MG63 (cell line): Measurements from ENCODE around the gene NEO1. TPM values are rescaled to one million over a fixed set of nuclear protein-coding genes. Genes with fewer than 3 reads are reported as not detected.

Experiments
- DNase-seq: peaks from one replicate; pipeline ENCODE4 v3.0.0-alpha.2; 2020
- H3K27me3 ChIP-seq: fragments of 250-450 bp; sonication (Bioruptor Pico); 2 replicates; pipeline ENCODE4 v1.5.1; 2020; ENCODE audit warnings: mild to moderate bottlenecking, moderate library complexity
- H3K36me3 ChIP-seq: fragments of 250-450 bp; sonication (Bioruptor Pico); 2 replicates; pipeline ENCODE4 v1.5.1; 2020; ENCODE audit warnings: mild to moderate bottlenecking, moderate library complexity
- H3K4me3 ChIP-seq: fragments of 250-450 bp; sonication (Bioruptor Pico); 2 replicates; pipeline ENCODE4 v1.5.1; 2020; ENCODE audit warnings: mild to moderate bottlenecking, moderate library complexity
- H3K9me3 ChIP-seq: fragments of 250-450 bp; sonication (Bioruptor Pico); 2 replicates; pipeline ENCODE4 v1.5.1; 2020; ENCODE audit warnings: mild to moderate bottlenecking, moderate library complexity
- total RNA-seq: library from RNA; depleted of rRNA; stranded (reverse); fragments of >200 nt; shearing (Covaris generic); gene quantifications from 2 replicates; pipeline ENCODE4 v1.2.3, GENCODE V29; 2014; ENCODE audit warnings: low replicate concordance; rRNA removed

NEO1 gene, protein sequence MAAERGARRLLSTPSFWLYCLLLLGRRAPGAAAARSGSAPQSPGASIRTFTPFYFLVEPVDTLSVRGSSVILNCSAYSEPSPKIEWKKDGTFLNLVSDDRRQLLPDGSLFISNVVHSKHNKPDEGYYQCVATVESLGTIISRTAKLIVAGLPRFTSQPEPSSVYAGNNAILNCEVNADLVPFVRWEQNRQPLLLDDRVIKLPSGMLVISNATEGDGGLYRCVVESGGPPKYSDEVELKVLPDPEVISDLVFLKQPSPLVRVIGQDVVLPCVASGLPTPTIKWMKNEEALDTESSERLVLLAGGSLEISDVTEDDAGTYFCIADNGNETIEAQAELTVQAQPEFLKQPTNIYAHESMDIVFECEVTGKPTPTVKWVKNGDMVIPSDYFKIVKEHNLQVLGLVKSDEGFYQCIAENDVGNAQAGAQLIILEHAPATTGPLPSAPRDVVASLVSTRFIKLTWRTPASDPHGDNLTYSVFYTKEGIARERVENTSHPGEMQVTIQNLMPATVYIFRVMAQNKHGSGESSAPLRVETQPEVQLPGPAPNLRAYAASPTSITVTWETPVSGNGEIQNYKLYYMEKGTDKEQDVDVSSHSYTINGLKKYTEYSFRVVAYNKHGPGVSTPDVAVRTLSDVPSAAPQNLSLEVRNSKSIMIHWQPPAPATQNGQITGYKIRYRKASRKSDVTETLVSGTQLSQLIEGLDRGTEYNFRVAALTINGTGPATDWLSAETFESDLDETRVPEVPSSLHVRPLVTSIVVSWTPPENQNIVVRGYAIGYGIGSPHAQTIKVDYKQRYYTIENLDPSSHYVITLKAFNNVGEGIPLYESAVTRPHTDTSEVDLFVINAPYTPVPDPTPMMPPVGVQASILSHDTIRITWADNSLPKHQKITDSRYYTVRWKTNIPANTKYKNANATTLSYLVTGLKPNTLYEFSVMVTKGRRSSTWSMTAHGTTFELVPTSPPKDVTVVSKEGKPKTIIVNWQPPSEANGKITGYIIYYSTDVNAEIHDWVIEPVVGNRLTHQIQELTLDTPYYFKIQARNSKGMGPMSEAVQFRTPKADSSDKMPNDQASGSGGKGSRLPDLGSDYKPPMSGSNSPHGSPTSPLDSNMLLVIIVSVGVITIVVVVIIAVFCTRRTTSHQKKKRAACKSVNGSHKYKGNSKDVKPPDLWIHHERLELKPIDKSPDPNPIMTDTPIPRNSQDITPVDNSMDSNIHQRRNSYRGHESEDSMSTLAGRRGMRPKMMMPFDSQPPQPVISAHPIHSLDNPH (N-terminal part only)
- total RNA-seq: 0.74 and 2.2 TPM in 2 replicates

DNA sequence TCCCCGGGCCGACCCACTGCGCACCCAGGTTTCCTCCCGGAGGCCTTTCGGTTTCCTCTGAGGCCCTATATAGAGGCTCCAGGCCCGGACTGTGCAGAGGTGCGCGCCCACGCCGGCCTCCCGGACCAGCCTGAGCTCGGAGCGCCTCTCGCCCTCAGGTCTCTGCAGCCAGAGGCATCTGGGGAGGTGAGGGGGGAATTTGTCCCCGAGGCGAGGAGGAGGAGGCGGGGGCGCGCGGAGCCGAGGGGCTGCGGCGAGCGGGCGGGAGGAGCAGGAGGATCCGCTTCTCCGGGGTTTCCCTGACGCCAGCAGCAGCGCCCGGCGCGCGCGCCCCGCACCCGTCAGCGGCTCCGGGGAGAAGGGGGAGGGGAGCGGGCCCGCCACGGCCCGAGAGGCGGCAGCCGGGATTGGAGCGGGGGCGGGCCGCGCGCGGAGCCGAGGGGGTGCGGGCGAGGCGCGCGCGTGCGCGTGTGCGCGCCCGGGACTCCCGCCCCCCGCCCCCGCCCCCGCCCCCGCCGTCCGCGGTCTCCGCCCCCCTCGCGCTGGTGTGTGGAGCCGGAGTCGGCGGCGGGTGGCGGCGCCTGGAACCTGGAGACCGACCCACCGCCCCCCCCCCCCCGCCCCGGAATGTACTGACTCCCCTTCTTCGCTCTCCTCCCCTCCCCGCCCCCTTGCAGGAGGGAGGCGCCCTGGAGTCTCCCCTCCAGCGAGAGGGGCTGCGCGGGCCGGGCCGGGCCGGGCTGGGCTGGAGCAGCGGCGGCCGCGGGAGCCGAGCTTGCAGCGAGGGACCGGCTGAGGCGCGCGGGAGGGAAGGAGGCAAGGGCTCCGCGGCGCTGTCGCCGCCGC lies at the start of gene NEO1:
Gene NEO1, plus strand, starts transcription at position 657 of the 846 bp plus-strand sequence. CDS start 213 bp downstream, outside the sequence.
- Histone ChIP-seq H3K27me3 (peaks cover 42% of the 10 kb centered on the region), H3K9me3 (no peaks in the 10 kb centered on the region), H3K4me3 (peak within 1 kb of the TSS; percentile 82), H3K36me3 (no peaks in the 10 kb centered on the region)
- DNase-seq: peak; percentile 79

DNA sequence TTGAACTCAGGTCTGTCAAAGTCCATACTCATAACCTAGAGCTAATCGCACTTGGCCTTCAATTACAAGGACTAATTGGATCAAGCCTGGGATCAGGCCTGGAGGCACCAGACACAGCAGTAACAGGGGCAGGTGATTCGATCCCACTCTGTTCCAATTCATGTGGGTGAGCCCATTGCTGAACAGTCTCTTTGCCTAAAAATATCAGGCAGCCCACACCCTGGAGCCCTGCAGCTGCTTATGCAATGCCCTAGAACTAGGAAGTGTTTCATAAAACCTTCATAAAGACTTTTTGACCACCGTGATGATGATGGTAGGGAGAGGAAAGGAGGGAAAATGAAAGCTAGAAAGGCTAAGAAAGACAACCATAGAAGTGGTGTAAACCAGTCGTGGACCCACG lies 47.8 kb upstream of the NEO1 start:
- Histone ChIP-seq H3K4me3 (no peak overlapping the region), H3K36me3 (no peaks in the 10 kb centered on the region), H3K9me3 (no peaks in the 10 kb centered on the region), H3K27me3 (no peaks in the 10 kb centered on the region)
- no peak for DNase-seq

DNA sequence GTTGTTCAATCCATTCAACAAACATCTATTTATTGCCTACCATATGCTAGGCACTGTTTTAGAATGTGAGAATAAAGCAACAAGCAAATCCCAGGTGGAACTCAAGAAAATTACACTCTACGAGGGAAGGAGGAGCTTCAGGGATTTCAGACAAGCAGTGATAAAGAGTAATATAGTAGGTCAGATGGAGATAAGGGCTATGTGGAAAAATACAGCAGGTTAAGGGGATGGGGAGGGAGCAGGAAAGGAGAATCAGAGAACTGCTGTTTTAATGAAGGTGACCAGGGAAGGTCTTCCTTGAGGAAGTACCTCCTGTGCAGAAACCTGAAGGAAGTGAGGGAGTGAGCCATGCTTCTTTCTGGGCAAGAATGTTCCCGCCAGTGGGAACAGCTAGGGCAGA lies 47.2 kb upstream of the NEO1 start:
- Histone ChIP-seq H3K27me3 (no peaks in the 10 kb centered on the region), H3K4me3 (no peak overlapping the region), H3K36me3 (no peaks in the 10 kb centered on the region), H3K9me3 (no peaks in the 10 kb centered on the region)
- DNase-seq: no peak

DNA sequence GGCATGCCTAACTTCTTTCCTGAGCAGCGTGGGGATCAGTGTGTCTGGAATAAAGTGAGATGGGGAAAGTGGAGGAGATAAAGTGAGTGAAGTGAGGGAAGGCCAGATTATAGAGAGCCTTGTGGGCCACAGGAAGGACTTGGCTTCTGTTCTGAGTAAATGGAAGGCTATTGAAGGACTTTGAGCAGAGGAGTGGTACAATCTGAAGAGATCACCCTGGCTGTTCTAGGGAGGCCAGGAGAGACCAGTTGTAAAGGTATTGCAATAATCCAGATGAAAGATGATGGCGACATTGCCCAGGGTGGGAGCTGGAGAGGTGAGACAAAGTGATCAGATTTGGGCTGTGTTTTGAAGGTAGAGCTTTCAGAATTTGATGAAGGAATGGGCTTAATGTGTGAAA lies 46.8 kb upstream of the NEO1 start:
- Histone ChIP-seq H3K9me3 (no peaks in the 10 kb centered on the region), H3K4me3 (no peak overlapping the region), H3K36me3 (no peaks in the 10 kb centered on the region), H3K27me3 (no peaks in the 10 kb centered on the region)
- DNase-seq: no peak

DNA sequence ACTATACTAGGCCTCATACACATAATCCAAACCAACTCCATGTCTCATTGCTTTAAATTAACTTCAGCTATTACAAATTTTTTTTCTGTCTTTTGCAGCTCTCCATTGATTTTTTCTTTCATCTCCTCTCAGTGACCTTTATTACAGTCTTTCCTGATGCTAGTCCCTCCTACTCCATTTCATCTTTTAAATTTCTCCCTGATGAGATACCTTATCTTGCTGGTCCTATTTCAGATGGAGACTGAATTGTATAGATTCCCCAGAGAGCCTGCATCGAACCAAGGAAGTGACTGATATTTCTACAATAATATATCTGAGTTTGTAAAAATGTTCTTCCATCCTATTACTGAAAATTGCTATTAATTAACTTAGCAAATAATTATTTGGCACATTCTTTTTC lies 45.7 kb upstream of the NEO1 start:
- no peaks in the 10 kb centered on the region; the same call in 1 of the 2 replicates for H3K27me3 ChIP-seq
- no peaks in the 10 kb centered on the region for H3K36me3 ChIP-seq
- H3K4me3 ChIP-seq: no peak overlapping the region
- DNase-seq: no peak
- H3K9me3 ChIP-seq: no peaks in the 10 kb centered on the region

DNA sequence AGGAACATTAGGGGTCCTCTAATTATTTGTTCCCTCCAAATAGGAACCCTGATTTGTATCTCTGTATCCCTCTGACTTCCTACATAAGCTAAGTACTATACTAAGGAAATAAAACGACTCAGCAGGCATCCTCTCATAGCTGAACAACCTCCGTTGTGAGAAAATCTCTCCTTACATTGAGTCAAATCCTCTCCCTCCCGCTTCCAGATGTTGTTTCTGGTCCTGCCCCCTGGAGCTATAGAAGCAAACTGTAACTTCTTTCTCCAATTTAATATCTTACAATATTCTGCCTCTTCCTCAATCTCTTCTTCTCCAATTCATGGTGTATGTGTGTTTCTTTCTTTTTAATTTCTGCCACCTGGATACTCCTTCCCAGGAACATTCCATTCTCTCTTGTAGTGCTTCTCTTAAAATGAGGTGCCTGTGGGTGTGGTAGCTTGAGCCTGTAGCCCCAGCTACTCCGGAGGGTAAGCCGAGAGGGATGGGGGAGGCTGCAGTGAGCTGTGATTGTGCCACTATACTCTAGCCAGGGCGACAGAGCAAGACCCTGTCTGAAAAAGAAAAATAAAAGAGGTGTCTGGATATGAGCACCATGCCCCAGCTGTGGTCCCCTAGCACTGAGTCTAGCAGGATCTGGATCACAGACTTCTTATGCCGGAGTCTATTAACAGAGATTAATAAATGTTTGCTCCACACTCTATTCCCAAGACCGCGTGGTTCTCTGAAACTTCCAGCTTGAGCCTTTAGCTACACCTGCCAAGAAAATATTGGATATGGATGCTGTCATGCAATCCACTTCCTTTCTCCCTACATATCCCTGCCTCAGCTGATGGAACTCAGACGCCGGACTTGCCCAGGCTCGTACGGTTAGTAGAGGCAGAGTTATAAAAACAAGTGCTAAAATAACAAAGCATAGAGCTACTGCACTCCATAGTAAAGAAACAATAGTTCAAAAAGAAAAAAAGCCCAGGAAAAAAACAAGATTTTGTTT lies 42.9 kb upstream of the NEO1 start:
- Histone ChIP-seq H3K9me3 (no peaks in the 10 kb centered on the region), H3K36me3 (no peaks in the 10 kb centered on the region), H3K27me3 (no peaks in the 10 kb centered on the region; the same call in none of the 2 replicates), H3K4me3 (no peak overlapping the region)
- no peak for DNase-seq

DNA sequence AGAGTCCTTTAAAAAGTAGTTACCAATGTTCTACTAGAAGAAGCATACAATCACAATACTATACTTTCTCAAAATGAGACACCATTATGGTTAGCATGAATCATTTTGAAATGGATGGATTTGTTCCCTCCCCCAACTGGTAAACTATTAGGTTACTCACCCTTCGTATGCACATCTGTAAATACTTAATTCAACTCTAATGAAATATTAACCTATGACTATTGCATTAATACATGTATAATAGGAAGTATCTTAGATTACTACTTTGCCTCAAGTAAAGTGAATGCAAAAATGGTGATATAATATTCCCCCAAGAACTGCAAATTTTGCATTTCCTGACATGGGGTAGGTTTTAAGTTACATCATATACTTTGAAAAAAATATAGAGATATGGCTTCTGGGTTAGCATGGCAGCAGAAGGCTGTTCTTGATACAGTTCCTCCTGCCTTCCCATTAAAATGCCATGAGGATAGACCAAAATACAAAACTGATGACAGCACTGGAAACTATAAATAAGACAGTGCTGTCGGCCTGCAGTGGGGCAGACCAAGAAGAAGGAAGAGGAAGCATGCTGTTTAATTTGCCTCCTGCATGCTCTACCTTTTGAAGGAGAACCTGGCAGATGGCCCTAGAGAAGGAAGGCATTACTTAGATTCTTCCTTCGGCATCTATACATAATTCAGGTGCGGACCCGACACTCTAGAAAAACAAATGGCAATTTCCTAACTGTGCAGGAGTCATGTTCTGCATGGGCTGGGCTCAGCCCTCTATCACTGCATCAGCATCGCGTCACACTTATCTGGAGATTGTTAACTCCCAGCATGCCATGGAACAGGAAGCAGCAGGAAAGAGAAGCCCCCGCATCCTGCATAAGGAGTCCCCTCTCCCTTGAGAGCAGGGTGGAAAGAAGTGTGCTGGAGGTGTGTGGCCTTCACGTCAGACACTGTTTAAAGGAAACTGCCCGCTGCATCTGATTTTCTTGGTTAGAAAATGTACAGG lies 41.8 kb upstream of the NEO1 start:
- H3K4me3 ChIP-seq: no peak overlapping the region
- no peaks in the 10 kb centered on the region for H3K9me3 ChIP-seq
- no peak for DNase-seq

DNA sequence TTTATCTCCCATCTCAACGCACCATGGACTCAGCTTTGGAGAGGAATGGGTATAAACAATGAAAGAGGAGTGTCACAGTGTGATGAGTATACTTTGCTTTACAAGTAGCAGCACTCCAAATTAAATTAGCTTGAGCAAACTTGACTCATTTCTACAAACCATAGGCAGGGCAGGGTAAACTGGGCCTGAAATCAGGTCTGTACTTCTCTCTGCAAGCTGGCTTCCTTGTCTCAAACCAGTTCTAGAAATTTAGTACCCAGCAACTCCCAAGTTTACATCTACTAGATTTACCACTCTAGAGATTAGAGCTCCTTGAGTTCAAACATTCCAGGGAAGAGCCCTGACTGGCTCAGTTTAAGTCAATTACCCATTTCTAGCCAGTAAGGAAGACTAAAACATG lies 37.4 kb upstream of the NEO1 start:
- DNase-seq: no peak
- H3K9me3 ChIP-seq: no peaks in the 10 kb centered on the region

More for the DNA sequence above, 41.8 kb upstream of the NEO1 start:
- Histone ChIP-seq H3K27me3 (no peaks in the 10 kb centered on the region; the same call in none of the 2 replicates), H3K36me3 (no peaks in the 10 kb centered on the region)

DNA sequence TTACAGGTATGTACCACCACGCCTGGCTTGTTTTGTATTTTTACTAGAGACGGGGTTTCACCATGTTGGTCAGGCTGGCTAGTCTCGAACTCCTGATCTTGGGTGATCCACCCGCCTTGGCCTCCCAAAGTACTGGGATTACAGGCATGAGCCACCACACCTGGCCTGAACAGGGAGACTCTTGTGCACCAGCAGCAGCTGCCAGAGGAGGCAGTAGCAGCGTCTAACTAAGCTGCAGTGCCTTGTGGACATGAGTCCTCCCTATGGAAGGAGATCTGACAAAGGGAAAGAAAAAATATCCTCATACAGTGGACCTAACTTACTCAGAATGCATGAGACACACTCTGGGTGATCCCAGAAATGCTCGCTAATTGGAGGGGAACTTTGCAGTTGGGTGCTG lies 36.8 kb upstream of the NEO1 start:
- no peak overlapping the region for H3K4me3 ChIP-seq
- H3K27me3 ChIP-seq: no peaks in the 10 kb centered on the region; the same call in none of the 2 replicates
- DNase-seq: no peak

More for the DNA sequence above, 37.4 kb upstream of the NEO1 start:
- Histone ChIP-seq H3K36me3 (no peaks in the 10 kb centered on the region), H3K4me3 (no peak overlapping the region), H3K27me3 (no peaks in the 10 kb centered on the region; the same call in none of the 2 replicates)

DNA sequence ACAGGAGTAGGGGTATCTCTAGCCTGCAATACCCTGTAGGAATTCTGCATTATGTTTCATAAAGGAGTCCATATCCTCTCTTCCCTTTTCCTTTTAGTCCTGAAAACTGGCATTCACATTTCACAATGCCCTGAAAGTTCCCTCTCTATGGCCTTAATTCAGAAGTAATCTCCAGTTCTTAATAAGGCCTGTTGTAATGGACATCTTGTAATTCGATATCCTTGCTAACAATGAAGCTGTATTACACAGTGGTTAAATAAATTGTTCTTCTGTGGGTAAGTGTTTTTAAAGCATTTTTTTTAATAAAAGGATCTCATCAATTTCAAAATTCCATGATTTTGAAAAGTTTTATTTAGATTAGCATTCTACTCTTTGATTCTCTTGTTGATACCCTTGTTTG lies 34.3 kb upstream of the NEO1 start:
- H3K36me3 ChIP-seq: no peaks in the 10 kb centered on the region
- no peak overlapping the region for H3K4me3 ChIP-seq
- no peaks in the 10 kb centered on the region for H3K9me3 ChIP-seq
- no peaks in the 10 kb centered on the region for H3K27me3 ChIP-seq
- DNase-seq: no peak

More for the DNA sequence above, 36.8 kb upstream of the NEO1 start:
- Histone ChIP-seq H3K9me3 (no peaks in the 10 kb centered on the region), H3K36me3 (no peaks in the 10 kb centered on the region)

DNA sequence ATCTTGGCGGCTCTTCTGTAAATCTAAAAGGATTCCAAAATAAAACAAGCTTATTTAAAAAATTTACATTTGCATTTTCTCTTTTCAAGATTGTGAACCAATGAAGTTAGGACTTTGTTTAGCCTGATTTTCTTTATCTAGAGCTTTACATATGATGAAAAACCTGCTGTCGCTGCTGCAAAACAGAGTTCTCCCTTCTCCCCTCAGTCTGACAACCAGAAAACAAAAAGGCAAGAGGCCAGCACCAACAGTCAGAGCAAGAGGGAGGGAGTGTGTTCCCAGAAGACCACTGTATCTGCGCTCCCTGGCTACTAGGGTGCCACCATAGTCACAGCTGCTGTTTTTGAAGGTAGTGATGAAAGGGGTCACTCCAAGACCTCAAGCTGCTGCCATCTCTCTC lies 33.1 kb upstream of the NEO1 start:
- Histone ChIP-seq H3K4me3 (no peak overlapping the region), H3K9me3 (no peaks in the 10 kb centered on the region), H3K36me3 (no peaks in the 10 kb centered on the region), H3K27me3 (no peaks in the 10 kb centered on the region)
- no peak for DNase-seq

DNA sequence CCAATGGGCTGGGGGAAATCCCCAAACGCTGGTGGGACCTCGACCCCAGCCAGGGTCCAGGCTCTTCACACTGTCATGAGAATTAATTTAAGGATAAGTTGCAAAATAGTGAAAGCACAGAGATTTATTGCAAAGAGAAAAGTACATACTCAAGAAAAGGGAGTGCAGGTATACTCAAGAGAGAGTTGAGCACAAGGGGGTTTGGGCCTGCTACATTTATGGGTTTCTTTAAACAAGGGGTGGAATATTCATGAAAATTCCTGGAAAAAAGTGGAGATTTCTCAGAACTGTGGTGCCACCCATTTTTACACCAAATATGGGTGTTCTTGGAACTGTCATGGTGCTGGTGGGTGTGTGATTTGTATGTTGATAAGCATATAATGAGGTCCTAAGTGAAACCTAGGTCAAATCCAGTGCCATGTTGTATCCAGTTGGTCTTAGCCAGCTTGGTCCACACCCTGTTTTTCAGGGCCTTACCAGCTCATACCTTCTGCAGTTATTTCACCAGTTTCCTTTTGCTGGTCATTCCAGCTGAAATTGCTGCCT lies 32.6 kb upstream of the NEO1 start:
- H3K36me3 ChIP-seq: no peaks in the 10 kb centered on the region
- H3K4me3 ChIP-seq: no peak overlapping the region
- no peaks in the 10 kb centered on the region for H3K9me3 ChIP-seq
- H3K27me3 ChIP-seq: no peaks in the 10 kb centered on the region
- DNase-seq: no peak

DNA sequence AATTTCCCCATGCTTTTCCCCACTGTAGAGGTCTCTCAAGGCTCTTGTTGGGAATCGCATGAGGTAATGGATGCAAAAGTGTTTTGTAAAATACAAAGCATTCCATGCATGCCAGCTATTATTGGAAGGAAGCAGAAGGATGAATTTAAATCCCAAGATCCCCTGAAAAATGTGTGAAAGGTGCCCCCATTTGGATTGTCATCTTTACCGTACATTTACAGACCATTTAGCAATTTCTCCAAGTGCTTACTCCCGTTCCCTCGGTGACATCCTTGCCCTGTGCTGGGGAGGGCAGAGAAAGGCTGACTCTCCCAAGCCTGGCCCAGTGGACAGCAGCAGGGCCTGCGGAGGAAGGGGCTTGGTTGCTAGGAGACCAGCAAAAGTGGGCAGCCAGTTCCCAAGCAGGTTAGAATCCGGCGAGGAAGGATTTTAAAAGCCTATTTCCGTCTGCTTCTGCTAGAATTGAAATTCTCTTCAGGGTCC lies 31.1 kb upstream of the NEO1 start:
- H3K27me3 ChIP-seq: no peaks in the 10 kb centered on the region
- H3K36me3 ChIP-seq: no peaks in the 10 kb centered on the region
- DNase-seq: no peak
- no peak overlapping the region for H3K4me3 ChIP-seq
- no peaks in the 10 kb centered on the region for H3K9me3 ChIP-seq
